ENCODE data around the gene NTM.

The NTM gene

GRCh38 chr11:131549770-131550169 lies 179.4 kb downstream of the NTM start:
- no peak for DNase-seq (ENCODE audit: low read depth)

DNA sequence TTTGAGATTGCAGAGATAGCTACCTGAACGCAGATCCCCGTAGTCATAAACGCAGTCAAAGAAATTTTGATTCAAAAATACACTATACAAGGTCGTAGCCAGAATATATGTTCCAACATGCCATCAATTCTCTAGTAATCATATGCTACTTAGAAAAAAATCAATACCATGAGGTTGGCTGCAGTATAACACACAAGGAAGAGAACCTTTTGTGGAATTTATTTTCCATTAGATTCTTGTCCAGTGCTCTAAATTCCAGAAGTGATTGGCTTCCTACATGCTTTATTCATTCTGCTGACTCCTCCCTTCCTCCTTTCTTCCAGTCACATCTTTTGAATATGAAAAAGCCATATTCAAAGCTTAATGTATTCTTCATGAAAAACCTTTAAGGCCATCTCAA lies 189.9 kb downstream of the NTM start:
- no peak for DNase-seq (ENCODE audit: low read depth)

GRCh38 chr11:131561501-131561900 lies 191.1 kb downstream of the NTM start:
- no peak for DNase-seq (ENCODE audit: low read depth)

- no peak for DNase-seq (ENCODE audit: low read depth)
These were observed 191.6 kb downstream of the NTM start for GRCh38 chr11:131561972-131562371.

GRCh38 chr11:131568318-131568717 lies 197.9 kb downstream of the NTM start:
- DNase-seq (ENCODE audit: low read depth), result no peak

- no peak for DNase-seq (ENCODE audit: low read depth)
These were observed 201.2 kb downstream of the NTM start for GRCh38 chr11:131571571-131571970.

DNA sequence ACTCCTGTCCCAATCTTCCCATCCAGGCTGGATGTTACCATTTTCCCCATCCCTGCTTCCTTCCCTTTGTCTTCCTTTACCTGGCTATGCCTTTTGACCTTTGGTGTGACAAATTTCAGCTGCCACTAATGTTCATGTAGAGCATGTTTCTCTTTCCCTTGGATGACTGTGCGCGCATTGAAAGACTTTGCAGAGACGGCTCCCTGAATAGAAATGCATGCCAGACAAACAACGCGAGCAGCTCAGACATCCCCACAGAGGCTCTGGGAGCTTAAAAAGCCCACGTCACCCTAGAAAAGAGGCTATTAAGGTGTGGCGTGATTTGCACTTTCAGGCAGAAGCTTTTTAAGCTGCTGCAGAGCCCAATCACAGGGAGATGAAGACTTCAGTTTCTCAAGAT lies 202.0 kb downstream of the NTM start:
- no peak for DNase-seq (ENCODE audit: low read depth)

GRCh38 chr11:131579932-131580387 lies 209.5 kb downstream of the NTM start:
- DNase-seq (ENCODE audit: low read depth), result no peak

GRCh38 chr11:131580476-131580875 lies 210.1 kb downstream of the NTM start:
- DNase-seq (ENCODE audit: low read depth), result no peak

- no peak for DNase-seq (ENCODE audit: low read depth)
These were observed 210.6 kb downstream of the NTM start for GRCh38 chr11:131581046-131581445.

DNA sequence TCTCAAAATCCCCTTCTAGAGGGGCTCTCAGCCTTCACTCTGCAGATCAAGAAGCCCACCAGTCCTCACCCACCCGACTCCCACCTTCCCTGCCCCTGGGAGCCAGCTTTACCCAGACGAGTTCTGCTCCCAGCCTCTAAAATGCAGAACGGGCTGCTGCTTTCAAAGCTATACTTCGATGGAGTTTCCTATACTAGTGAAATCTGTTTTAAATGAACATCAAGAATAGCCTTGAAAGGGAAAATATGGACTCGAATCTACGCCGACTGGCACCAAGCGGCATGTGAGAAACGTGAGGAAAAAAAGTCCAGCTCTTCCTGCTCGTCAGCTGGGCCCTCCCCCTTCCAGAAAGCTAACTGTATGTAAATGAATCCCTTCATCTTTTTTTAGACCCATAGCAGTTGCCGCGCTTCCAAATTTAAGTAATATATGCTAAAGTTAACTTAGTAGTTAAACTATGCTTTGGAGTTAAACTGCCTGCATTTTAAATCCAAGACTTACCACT lies 211.7 kb downstream of the NTM start:
- DNase-seq (ENCODE audit: low read depth), result no peak

DNA sequence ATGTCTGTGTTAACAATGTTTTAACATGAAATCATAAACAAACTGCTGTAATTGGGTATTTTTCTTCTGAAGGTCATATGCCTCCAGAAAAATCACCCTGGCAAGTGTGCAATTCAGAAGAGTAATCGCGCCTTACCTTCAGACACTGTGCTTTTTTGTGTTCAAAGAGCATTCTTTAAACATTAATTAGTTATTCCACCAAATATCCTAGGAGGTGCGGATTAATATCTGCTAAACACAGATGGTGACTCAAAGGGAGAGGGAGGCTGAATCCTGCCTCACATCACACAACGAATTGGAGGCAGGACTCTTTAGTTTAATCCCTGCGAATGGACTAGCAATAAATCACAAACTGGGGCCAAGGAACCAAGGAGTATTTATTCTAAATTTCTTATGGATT lies 213.0 kb downstream of the NTM start:
- DNase-seq (ENCODE audit: low read depth), result no peak

DNA sequence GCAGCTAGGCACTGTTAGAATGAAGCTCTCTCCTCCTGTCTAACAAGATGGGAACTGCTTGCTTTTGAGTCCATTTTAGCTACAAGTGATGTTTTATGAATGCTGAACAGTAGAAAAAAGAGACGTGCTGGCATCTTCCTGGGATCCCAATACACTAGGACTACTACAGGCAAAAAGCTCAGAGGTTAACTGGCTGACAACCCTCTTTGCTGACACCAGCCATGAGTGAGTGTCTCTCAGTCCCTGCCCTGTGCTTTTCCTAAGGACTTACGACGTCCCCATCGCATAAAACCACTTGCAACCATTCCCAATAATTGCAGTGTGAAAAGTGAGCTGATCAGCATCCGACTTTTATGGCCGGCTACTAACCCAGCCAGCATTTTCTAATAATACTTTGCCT lies 213.5 kb downstream of the NTM start:
- DNase-seq (ENCODE audit: low read depth), result no peak

DNA sequence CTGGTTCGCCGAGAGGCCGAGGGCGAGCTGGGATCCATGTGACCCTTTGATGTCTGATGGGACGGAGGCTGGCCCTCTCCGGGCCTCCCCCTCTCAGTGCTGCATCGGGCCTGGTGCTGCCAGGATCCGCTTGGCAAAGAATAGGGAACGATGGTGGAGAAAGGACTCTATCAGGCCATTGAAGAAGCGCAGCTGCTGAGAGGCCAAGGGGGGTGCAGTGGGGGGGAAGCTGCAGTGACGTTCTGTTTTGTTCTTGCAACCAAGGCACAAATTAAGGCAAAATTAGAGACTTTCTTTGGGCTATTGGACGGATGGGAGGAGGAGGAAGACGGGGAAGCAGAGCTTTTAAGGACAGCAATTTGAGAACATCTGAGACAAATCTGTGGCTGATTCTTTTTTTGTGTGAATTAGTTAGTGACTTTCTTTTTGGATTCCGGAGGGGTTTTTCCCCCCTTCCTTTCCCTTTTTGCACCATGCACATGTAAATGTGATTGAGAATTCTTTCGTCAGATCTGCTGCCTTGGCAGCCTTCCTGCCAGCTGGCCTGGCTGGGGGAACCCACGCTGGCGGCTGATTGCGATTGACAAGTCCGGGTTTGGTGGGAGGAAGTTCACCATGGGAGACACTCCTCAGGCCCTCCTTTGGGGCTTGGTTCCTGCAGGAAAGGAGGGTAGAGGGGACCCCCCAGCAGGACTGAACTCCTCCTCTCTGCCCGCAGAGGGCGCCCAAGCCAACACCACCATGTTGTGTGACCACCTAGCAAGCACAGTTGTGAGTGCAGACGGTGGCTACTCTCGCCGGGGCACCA lies 214.6 kb downstream of the NTM start:
- DNase-seq (ENCODE audit: low read depth), result no peak

DNA sequence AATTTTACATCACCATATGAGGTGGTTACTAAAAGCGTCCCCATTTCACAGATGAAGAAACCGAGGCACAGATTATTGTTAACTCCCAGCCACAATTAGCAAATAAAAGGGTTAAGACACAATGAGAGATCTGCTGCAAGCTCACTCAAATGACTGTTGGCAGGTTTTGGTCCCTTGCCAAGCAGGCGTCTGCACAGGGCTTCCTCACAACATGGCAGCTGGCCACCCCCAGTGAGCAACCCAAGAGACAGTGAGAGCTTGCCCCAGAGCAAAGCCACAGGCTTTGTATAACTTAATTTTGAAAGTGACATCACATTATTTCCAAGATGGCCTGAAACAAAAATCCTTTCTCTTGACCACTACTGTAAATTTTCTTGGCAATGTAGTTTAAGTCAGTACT lies 217.6 kb downstream of the NTM start:
- no peak for DNase-seq (ENCODE audit: low read depth)

- DNase-seq (ENCODE audit: low read depth), result no peak
These were observed 220.6 kb downstream of the NTM start for GRCh38 chr11:131591051-131591461.

DNA sequence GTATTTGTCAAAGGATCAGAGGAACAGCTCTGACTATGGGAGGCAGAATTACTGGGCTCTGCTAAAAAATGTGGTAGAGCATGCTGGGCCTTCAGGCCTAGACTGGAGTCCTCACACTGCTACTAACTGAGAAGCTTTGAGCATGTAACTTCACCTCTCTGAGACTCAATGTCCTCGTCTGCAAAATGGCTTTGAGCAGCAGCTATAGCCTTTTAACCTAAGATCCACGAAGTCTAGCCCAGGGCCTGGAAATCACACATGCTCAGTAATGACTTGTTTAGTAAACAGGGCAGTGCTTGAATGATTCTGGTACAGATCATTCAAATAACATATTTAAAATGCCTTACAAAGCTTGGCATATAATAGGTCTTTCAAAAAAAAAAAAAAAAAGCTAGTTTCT lies 221.7 kb downstream of the NTM start:
- no peak for DNase-seq (ENCODE audit: low read depth)

DNA sequence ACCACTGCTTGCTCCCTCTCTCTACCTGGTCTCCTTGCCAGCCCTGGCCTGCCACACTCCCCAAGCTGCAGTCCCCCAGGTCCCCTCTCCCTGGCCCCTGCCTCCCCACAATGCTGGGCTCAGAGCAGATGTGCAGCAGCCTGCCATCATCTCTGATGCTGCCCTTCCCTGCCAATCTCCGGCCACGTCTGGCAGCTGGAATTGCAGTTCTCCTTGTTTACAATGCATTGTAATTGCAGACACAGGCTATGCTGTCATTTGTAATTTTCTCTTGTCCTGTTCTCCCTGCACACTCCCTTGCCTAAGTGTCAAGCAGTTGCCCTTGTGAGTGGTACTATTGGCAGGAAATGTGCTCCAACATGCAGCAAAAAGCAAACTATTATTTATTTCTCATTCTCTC lies 222.3 kb downstream of the NTM start:
- no peak for DNase-seq (ENCODE audit: low read depth)

GRCh38 chr11:131593301-131593700 lies 222.9 kb downstream of the NTM start:
- DNase-seq (ENCODE audit: low read depth), result no peak

- no peak for DNase-seq (ENCODE audit: low read depth)
These were observed 225.4 kb downstream of the NTM start for GRCh38 chr11:131595797-131596196.

DNA sequence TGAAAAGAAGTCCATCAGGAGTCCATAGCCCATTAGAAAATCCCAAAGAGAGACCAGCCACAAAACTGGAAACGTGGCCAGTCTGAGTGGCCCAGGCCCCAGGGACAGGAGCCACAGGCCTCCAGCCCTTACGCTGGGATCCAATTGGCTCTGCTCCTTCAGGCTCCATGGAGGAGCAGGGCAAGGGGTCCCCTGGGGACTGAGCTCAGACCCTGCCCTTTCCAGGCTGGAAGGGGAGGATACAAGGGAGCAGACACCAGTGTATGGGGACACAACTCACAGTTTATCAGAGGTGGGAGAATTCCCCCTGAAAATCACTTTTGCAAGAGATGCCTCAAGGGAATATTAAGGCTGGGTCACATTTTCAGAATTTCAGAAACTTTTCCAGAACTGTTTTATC lies 227.5 kb downstream of the NTM start:
- no peak for DNase-seq (ENCODE audit: low read depth)

DNA sequence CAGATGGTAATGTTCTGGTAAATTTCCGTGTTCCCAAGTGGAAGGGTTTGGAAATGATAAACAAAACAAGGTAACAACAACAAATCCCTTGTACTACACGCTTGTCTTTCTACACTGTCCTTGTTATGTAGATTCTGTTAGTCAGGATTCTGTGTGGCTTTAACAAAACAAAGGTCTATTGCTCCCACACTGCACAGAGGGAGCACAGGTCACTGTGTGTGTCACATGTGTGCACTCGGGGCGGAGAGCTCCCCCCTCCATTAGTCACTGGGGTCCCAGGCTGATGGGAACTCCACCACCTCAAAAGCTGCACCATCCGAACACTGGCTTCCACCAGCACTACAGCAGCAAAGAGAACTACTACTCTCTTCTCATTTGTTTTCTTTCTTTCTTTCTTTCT lies 227.9 kb downstream of the NTM start:
- DNase-seq (ENCODE audit: low read depth), result no peak

DNA sequence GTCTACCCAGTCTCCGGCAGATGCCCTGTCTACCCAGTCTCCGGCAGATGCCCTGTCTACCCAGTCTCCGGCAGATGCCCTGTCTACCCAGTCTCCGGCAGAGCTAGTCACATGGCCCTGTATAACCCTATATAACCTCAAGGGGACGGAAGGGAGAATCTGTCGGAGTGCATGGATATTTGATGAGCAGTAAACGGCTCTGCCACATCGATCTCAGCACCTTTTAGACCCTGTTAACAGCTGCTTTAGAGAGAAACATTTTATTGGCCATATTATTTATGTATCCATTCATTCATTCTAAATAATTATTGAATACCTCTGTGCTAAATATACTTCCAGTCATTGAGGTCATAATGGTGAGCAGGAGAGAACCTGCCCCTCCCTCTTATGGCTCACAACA lies 228.9 kb downstream of the NTM start:
- DNase-seq (ENCODE audit: low read depth), result no peak

- no peak for DNase-seq (ENCODE audit: low read depth)
These were observed 230.2 kb downstream of the NTM start for GRCh38 chr11:131600628-131601027.
